Natural killer cell (primary cell): ENCODE results near the gene RASGRF2. TPM values are rescaled to one million over a fixed set of nuclear protein-coding genes. Genes with fewer than 3 reads are reported as not detected.

Experiments
- ATAC-seq, 3 donors: fragments of 150-1000 bp in 2 of 3; fragments of 200-7000 bp in 1 of 3; cut with Tn5 transposase; 1 replicate in 1 of 3; 2 replicates in 2 of 3; pipeline ENCODE4 v1.10.0; 2021; ENCODE audit warnings: mild to moderate bottlenecking in 2 of 3, moderate library complexity in 2 of 3
- DNase-seq, 2 donors: peaks; one replicate each; pipeline versions ENCODE4 v3.0.0 to v3.0.0-alpha.2; 2013 to 2021; ENCODE audit warnings: mixed read lengths in 1 of 2
- H3K27ac ChIP-seq: one replicate; pipeline ENCODE4 v1.5.1; 2013; ENCODE audit warnings: mild to moderate bottlenecking, low read length
- H3K27me3 ChIP-seq: one replicate; pipeline ENCODE4 v1.6.1; 2013; ENCODE audit warnings: low read length; ENCODE audit not compliant: control insufficient read depth, insufficient read depth
- H3K36me3 ChIP-seq: one replicate; pipeline ENCODE4 v1.6.1; 2013; ENCODE audit warnings: low read length; ENCODE audit not compliant: control insufficient read depth, insufficient read depth
- H3K4me1 ChIP-seq: one replicate; pipeline ENCODE4 v1.6.1; 2013; ENCODE audit warnings: low read length; ENCODE audit not compliant: control insufficient read depth, insufficient read depth
- H3K4me3 ChIP-seq: one replicate; pipeline ENCODE4 v1.5.1; 2013; ENCODE audit warnings: low read length
- H3K9me3 ChIP-seq: one replicate; pipeline ENCODE4 v1.6.1; 2013; ENCODE audit warnings: low read length; ENCODE audit not compliant: control insufficient read depth, insufficient read depth
- H3K27ac Mint-ChIP-seq, 2 donors: one replicate each; pipeline ENCODE4 v1.8.0; 2022; ENCODE audit warnings: mild to moderate bottlenecking in 2 of 2, mixed read lengths in 2 of 2, moderate library complexity in 1 of 2
- H3K27me3 Mint-ChIP-seq, 2 donors: one replicate each; pipeline ENCODE4 v1.8.0; 2022; ENCODE audit warnings: low read depth in 2 of 2, mixed read lengths in 2 of 2
- H3K36me3 Mint-ChIP-seq: one replicate; pipeline ENCODE4 v1.8.0; 2022; ENCODE audit warnings: mixed read lengths
- H3K4me1 Mint-ChIP-seq, 2 donors: one replicate each; pipeline ENCODE4 v1.8.0; 2022; ENCODE audit warnings: mixed read lengths in 2 of 2
- H3K4me3 Mint-ChIP-seq: one replicate; pipeline ENCODE4 v1.8.0; 2022; ENCODE audit warnings: mild to moderate bottlenecking, moderate library complexity, mixed read lengths
- H3K9me3 Mint-ChIP-seq, 2 donors: one replicate each; pipeline ENCODE4 v1.8.0; 2022; ENCODE audit warnings: mixed read lengths in 2 of 2
- CTCF ChIP-seq: fragments of 200-600 bp; IDR thresholded peaks from one replicate; pipeline ENCODE4 v1.8.0; 2022; ENCODE audit warnings: antibody characterized with exemption
- WGBS: methylation state at CpG from one replicate; pipeline ENCODE4 v1.1.7; 2013; ENCODE audit warnings: missing lambda C conversion rate; ENCODE audit not compliant: insufficient coverage; 5-methylcytosine and 5-hydroxymethylcytosine counted together
- intact Hi-C: fragments of 100-400 bp; cut with micrococcal nuclease; formaldehyde crosslinking; loops from one replicate; pipeline ENCODE4 v1.14.2; 2022
- total RNA-seq, 4 donors: library from RNA; stranded (reverse); fragments of 120-200 nt in 1 of 4; gene quantifications; one replicate each; pipeline versions ENCODE4 v1.2.3 to v1.2.4, GENCODE V29; 2013 to 2022

Gene RASGRF2
- total RNA-seq, 3 donors from 2014 or later (not counting 1 experiment from before 2014, with no cell fraction given): 5.6 to 10.1 (median 6.1) TPM

GRCh38 chr5:81105261-81105877 lies 145.2 kb downstream of the RASGRF2 start:
- H3K27me3 Mint-ChIP-seq: no peaks in the 10 kb centered on the region
- TF ChIP-seq CTCF: no peak
- ATAC-seq: peak in 1 of 3 donors; percentile 24
- no peaks in the 10 kb centered on the region for H3K27me3 ChIP-seq
- H3K4me3 ChIP-seq: no peak overlapping the region
- H3K9me3 ChIP-seq: no peaks in the 10 kb centered on the region
- no peak overlapping the region for H3K4me3 Mint-ChIP-seq
- H3K36me3 Mint-ChIP-seq: no peaks in the 10 kb centered on the region
- no peaks in the 10 kb centered on the region for H3K9me3 Mint-ChIP-seq
- DNase-seq: no peak
- intact Hi-C loops: no loop called here
- no peaks in the 10 kb centered on the region for H3K36me3 ChIP-seq
- peaks cover 20 to 25% of the 10 kb centered on the region in 2 donors for H3K4me1 Mint-ChIP-seq
- WGBS: 74% methylated on average over 4 of the region's 5 CpGs
- no peak overlapping the region for H3K27ac ChIP-seq
- H3K4me1 ChIP-seq: peaks cover 9% of the 10 kb centered on the region
- H3K27ac Mint-ChIP-seq: no peak overlapping the region

- H3K4me3 Mint-ChIP-seq: no peak overlapping the region
- ATAC-seq (no peak), DNase-seq (no peak)
- no peaks in the 10 kb centered on the region for H3K27me3 ChIP-seq
- H3K27me3 Mint-ChIP-seq: peaks cover 0 to 3% of the 10 kb centered on the region in 2 donors
- H3K9me3 ChIP-seq: no peaks in the 10 kb centered on the region
- H3K27ac ChIP-seq: no peak overlapping the region
- no peak overlapping the region for H3K4me3 ChIP-seq
- no peaks in the 10 kb centered on the region for H3K9me3 Mint-ChIP-seq
- intact Hi-C loops: no loop called here
- TF ChIP-seq CTCF: no peak
- no peaks in the 10 kb centered on the region for H3K4me1 Mint-ChIP-seq
- WGBS: 61% methylated on average over 4 of the region's 4 CpGs
- H3K36me3 ChIP-seq: peaks cover 5% of the 10 kb centered on the region
- H3K4me1 ChIP-seq: no peaks in the 10 kb centered on the region
- H3K36me3 Mint-ChIP-seq: no peaks in the 10 kb centered on the region
- no peak overlapping the region for H3K27ac Mint-ChIP-seq
Measured at GRCh38 chr5:81115261-81115660, 155.1 kb downstream of the RASGRF2 start.

DNA sequence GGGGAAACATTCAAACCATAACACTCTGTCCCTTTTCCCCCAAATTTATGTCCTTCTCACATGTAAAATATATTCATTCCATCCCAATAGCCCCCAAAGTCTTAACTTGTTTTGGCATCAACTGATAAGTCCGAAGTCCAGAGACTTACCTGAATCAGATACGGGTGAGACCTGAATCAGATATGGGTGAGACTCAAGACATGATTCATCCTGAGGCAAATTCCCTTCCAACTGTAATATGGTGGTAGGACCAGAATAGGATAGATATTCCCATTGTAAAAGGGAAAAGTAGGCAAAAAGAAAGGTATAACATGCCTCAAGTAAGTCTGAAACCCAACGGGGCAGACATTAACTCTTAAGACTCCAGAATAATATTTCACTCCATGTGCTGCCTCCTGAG lies 157.4 kb downstream of the RASGRF2 start:
- TF ChIP-seq CTCF: no peak
- DNase-seq: no peak
- no peak overlapping the region for H3K4me3 ChIP-seq
- peaks cover 0 to 3% of the 10 kb centered on the region in 2 donors for H3K27me3 Mint-ChIP-seq
- H3K9me3 Mint-ChIP-seq: no peaks in the 10 kb centered on the region
- intact Hi-C loops: no loop called here
- H3K36me3 ChIP-seq: peaks cover 5% of the 10 kb centered on the region
- no peaks in the 10 kb centered on the region for H3K9me3 ChIP-seq
- H3K27me3 ChIP-seq: no peaks in the 10 kb centered on the region
- WGBS: 98% methylated on average over 3 of the region's 3 CpGs
- ATAC-seq: no peak
- no peak overlapping the region for H3K27ac Mint-ChIP-seq
- no peaks in the 10 kb centered on the region for H3K4me1 ChIP-seq
- no peaks in the 10 kb centered on the region for H3K36me3 Mint-ChIP-seq
- H3K27ac ChIP-seq: no peak overlapping the region
- H3K4me3 Mint-ChIP-seq: no peak overlapping the region
- no peaks in the 10 kb centered on the region for H3K4me1 Mint-ChIP-seq

- H3K36me3 ChIP-seq: peaks cover 2% of the 10 kb centered on the region
- H3K4me1 Mint-ChIP-seq: no peaks in the 10 kb centered on the region
- WGBS: 93% methylated on average over 4 of the region's 5 CpGs
Measured at GRCh38 chr5:81121273-81121672, 161.1 kb downstream of the RASGRF2 start.

More at GRCh38 chr5:81121273-81121672, 161.1 kb downstream of the RASGRF2 start:
- H3K9me3 Mint-ChIP-seq: no peaks in the 10 kb centered on the region
- no peak overlapping the region for H3K27ac Mint-ChIP-seq
- DNase-seq: no peak
- H3K4me3 Mint-ChIP-seq: no peak overlapping the region
- H3K27me3 Mint-ChIP-seq: peaks cover 0 to 3% of the 10 kb centered on the region in 2 donors
- no peaks in the 10 kb centered on the region for H3K36me3 Mint-ChIP-seq
- ATAC-seq: no peak
- Histone ChIP-seq H3K4me3 (no peak overlapping the region), H3K27me3 (no peaks in the 10 kb centered on the region), H3K27ac (no peak overlapping the region), H3K9me3 (no peaks in the 10 kb centered on the region), H3K4me1 (no peaks in the 10 kb centered on the region)
- intact Hi-C loops: no loop called here
- TF ChIP-seq CTCF: no peak
